ENCODE data around the gene ERMAP.
A peak's percentile ranks its signal among the peaks of the same experiment; 100 is the strongest.

ERMAP gene

GRCh38 chr1:42816585-42817439 lies at the start of gene ERMAP, which contains the start of gene SVBP:
Gene ERMAP (plus strand): TSS chr1:42817122. CDS start chr1:42830449, 13,327 bp downstream.
Gene SVBP (minus strand): TSS chr1:42817397. CDS start chr1:42816544, 853 bp downstream.
- DNase-seq (ENCODE audit: low spot score) = peak; percentile 97
- no peak for TF ChIP-seq CTCF (conservative IDR thresholded peaks at IDR 0.05; ENCODE audit: low read depth)
- ChIA-PET CTCF (no interaction called here), POLR2A (ENCODE audit: low non-redundant PET) (interaction anchor here (1.5 kb wide), 1 partner anchor 29 kb away, joined by 5 read pairs; the partner anchor contains the start of gene ZNF691)
- H3K27ac ChIP-seq = peak within 1 kb of the TSS; percentile 98

GRCh38 chr1:42767510-42768000 lies 49.4 kb upstream of the ERMAP start:
- DNase-seq (ENCODE audit: low spot score) = no peak
- ChIA-PET CTCF (no interaction called here), POLR2A (ENCODE audit: low non-redundant PET) (interaction anchor here (1.0 to 1.4 kb wide), 3 partner anchors 9 to 85 kb away, joined by 3 to 5 read pairs (median 4); no protein-coding TSS in a partner anchor)
- TF ChIP-seq CTCF (conservative IDR thresholded peaks at IDR 0.05; ENCODE audit: low read depth) = no peak
- peak overlapping the region; percentile 81 for H3K27ac ChIP-seq

GRCh38 chr1:42768172-42768571 lies 48.8 kb upstream of the ERMAP start:
- no peak overlapping the region for H3K27ac ChIP-seq

GRCh38 chr1:42769811-42770210 lies 47.1 kb upstream of the ERMAP start:
- no peak overlapping the region for H3K27ac ChIP-seq
- ChIA-PET POLR2A (ENCODE audit: low non-redundant PET) (no interaction called here), CTCF (interaction anchor here (0.6 to 0.7 kb wide), 2 partner anchors 87 to 350 kb away, joined by 3 to 4 read pairs; no protein-coding TSS in a partner anchor)
- DNase-seq (ENCODE audit: low spot score) = no peak
- TF ChIP-seq CTCF (conservative IDR thresholded peaks at IDR 0.05; ENCODE audit: low read depth) = no peak

More at GRCh38 chr1:42768172-42768571, 48.8 kb upstream of the ERMAP start:
- ChIA-PET CTCF (interaction anchor here (0.6 to 0.7 kb wide), 3 partner anchors 21 to 517 kb away, joined by 3 to 5 read pairs (median 3); partner anchors contain the start of gene C1orf210), POLR2A (ENCODE audit: low non-redundant PET) (no interaction called here)
- TF ChIP-seq CTCF (conservative IDR thresholded peaks at IDR 0.05; ENCODE audit: low read depth) = no peak
- no peak for DNase-seq (ENCODE audit: low spot score)

- TF ChIP-seq CTCF (conservative IDR thresholded peaks at IDR 0.05; ENCODE audit: low read depth) = no peak
- CTCF ChIA-PET = interaction anchor here (1.2 kb wide), 1 partner anchor 300 kb away, joined by 3 read pairs; no protein-coding TSS in a partner anchor
- POLR2A ChIA-PET (ENCODE audit: low non-redundant PET) = no interaction called here
- no peak for DNase-seq (ENCODE audit: low spot score)
- no peak overlapping the region for H3K27ac ChIP-seq
Observed at GRCh38 chr1:42773420-42773819, 43.5 kb upstream of the ERMAP start.

- CTCF ChIA-PET = no interaction called here
- no peak overlapping the region for H3K27ac ChIP-seq
- no peak for TF ChIP-seq CTCF (conservative IDR thresholded peaks at IDR 0.05; ENCODE audit: low read depth)
- POLR2A ChIA-PET (ENCODE audit: low non-redundant PET) = no interaction called here
- DNase-seq (ENCODE audit: low spot score) = no peak
Observed at GRCh38 chr1:42774928-42775526, 41.9 kb upstream of the ERMAP start.

Data from RWPE1 (cell line).